Measurements from ENCODE around the gene GSTA2. TPM values are rescaled to one million over a fixed set of nuclear protein-coding genes. Genes with fewer than 3 reads are reported as not detected.

Gene GSTA2
- total and polyA plus RNA-seq, 2 of the 13 experiments (the other 11 are each of a cell fraction or from before 2014, with no cell fraction given) = 0.75 to 13.7 TPM

- TF ChIP-seq CERS6 (CRISPR knock-in tag; IDR thresholded peaks at IDR 0.05) = no peak
- TF ChIP-seq MIXL1 (CRISPR knock-in tag; IDR thresholded peaks at IDR 0.05) = peak; percentile 61; the same call in 1 of the 2 replicates
- TF ChIP-seq PRMT3 (CRISPR knock-in tag; IDR thresholded peaks at IDR 0.05; ENCODE audit: borderline replicate concordance, low read depth) = no peak
- no peak for TF ChIP-seq SCMH1 (CRISPR knock-in tag; IDR thresholded peaks at IDR 0.05; ENCODE audit: borderline replicate concordance)
- TF ChIP-seq GZF1 (CRISPR knock-in tag; IDR thresholded peaks at IDR 0.05) = no peak
- TF ChIP-seq ZNF614 (CRISPR knock-in tag; IDR thresholded peaks at IDR 0.05; ENCODE audit: borderline replicate concordance) = no peak
- TF ChIP-seq ATRX (CRISPR knock-in tag; IDR thresholded peaks at IDR 0.05; ENCODE audit: borderline replicate concordance) = no peak
- no peak; the same call in 1 of the 2 replicates for TF ChIP-seq PAXIP1 (CRISPR knock-in tag; conservative IDR thresholded peaks at IDR 0.05)
- no peak for TF ChIP-seq NFIC (IDR thresholded peaks at IDR 0.05; ENCODE audit: low read length)
- TF ChIP-seq CBX1 (IDR thresholded peaks at IDR 0.05; ENCODE audit: low read depth) = no peak
- TF ChIP-seq ZSCAN20 (CRISPR knock-in tag; IDR thresholded peaks at IDR 0.05; ENCODE audit: borderline replicate concordance) = no peak
- TF ChIP-seq ZNF687 (CRISPR knock-in tag; IDR thresholded peaks at IDR 0.05) = peak; percentile 37; the same call in 1 of the 2 replicates
- no peak for TF ChIP-seq ZNF674 (CRISPR knock-in tag; IDR thresholded peaks at IDR 0.05; ENCODE audit: low read depth)
- no peak for TF ChIP-seq SP4 (CRISPR knock-in tag; IDR thresholded peaks at IDR 0.05)
- TF ChIP-seq ZNF530 (CRISPR knock-in tag; IDR thresholded peaks at IDR 0.05; ENCODE audit: low read depth) = no peak
- TF ChIP-seq KLF12 (CRISPR knock-in tag; IDR thresholded peaks at IDR 0.05; ENCODE audit: borderline replicate concordance) = no peak
- peak; percentile 26; the same call in 1 of the 2 replicates for TF ChIP-seq MEF2D (CRISPR knock-in tag; IDR thresholded peaks at IDR 0.05)
Measured at GRCh38 chr6:52724406-52725121, 38.7 kb downstream of the GSTA2 start (continued).
